GM19467 (cell line): ENCODE data around the gene NIN.
"Not testable (repeated sequence)": the region's sequence is repeated elsewhere in the genome, so short reads cannot be mapped to it uniquely, and the experiment has no call there.

Source experiments
- ATAC-seq: cut with Tn5 transposase; IDR thresholded peaks from one replicate; pipeline ENCODE4 v1.9.1; 2021; ENCODE audit warnings: mild to moderate bottlenecking, moderate library complexity; ENCODE audit not compliant: unreplicated experiment

NIN gene

DNA sequence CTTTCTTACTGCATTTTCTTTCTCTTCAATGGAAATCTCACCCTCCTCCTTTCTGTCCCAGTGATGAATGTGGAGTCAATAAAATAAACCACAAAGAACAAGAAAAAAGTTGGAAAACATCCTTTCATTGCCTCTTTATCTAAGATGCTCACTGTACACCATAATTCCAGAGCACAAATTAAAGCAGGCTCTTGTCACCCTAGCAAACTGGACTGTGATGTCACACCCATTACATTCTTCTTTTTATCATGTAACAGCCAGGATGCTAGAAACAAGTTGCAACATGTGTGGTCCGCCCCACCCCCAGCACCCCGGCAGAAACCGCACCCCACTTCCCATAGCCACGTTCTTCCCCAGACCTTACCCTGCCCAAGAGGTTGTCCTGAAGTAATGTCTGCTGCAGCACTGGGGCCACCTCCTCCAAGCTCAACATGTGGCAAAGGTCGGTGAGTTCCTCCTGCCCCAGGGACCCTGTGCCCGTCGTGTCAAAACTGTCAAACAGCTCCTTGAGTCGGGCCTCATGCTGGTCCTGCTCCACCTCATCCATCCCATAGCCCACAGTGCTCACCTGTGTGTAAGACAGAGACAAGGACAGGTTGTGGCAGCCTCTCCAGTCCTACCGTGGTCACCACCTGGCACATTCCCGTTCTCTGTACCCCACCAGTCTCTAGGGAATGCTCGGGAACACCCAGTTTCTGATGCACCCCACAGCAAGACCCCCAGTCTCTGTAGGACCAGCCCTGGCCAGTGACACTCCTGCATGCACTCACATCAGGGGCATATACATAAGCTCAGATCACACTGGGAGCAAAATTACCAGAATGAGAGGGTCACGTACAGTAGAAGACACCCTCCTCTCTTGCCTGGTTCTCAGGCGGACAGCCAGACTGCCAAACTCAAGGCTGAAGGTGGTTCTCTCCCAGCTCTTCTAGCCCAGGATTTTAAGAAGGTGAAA is 9.2 kb downstream of the NIN start:
- no peak for ATAC-seq

- ATAC-seq = no peak
These were observed 10.0 kb downstream of the NIN start for GRCh38 chr14:50820786-50821509.

GRCh38 chr14:50819303-50819702 is 11.7 kb downstream of the NIN start:
- not testable (repeated sequence) for ATAC-seq

GRCh38 chr14:50816395-50817047 is 14.4 kb downstream of the NIN start:
- ATAC-seq = no peak

DNA sequence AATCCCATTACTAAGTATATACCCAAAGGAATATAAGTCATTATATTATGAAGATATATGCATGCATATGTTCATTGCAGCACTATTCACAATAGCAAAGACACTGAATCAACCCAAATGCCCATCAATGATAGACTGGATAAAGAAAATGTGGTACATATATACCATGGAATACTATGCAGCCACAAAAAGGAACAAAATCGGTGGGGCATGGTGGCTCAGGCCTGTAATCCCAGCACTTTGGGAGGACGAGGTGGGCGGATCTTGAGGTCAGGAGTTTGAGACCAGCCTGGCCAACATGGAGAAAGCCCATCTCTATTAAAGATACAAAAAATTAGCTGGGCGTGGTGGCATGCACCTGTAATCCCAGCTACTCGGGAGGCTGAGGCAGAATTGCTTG is 15.4 kb downstream of the NIN start:
- ATAC-seq = not testable (repeated sequence)

GRCh38 chr14:50815058-50815457 is 15.9 kb downstream of the NIN start:
- not testable (repeated sequence) for ATAC-seq

DNA sequence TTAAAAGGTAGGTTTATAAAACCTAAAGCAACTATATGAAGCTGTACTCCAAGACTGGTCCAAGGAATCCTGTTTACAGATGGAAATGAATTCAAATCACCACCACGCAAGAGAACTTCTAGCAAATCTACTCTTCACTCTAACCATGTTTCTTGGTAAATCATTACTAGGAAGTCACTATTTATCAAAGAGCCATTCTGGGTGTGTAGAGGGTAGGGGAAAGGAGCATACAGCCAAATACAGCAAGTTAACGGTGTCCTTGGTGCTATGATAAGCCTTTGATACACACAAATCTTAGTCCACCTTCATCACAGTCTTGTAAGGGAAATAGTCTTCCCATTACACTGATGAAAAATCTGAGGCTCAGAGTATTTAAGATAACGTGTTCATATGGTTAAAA is 16.8 kb downstream of the NIN start:
- ATAC-seq = no peak

DNA sequence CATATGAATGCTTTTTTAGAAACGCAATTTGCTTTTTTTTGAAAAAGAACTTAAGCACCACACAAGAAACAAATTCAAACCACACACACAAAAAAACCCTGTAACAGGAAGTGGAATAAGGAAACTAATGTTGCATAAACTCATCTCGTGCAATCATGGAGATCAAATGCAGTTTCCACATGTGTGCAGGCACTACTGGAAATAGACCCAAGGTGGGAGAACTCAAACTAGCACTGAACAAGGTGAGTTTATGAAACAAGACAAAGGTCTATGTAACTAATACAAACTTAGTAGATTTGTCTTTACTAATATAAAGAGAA is 17.5 kb downstream of the NIN start:
- ATAC-seq = no peak

DNA sequence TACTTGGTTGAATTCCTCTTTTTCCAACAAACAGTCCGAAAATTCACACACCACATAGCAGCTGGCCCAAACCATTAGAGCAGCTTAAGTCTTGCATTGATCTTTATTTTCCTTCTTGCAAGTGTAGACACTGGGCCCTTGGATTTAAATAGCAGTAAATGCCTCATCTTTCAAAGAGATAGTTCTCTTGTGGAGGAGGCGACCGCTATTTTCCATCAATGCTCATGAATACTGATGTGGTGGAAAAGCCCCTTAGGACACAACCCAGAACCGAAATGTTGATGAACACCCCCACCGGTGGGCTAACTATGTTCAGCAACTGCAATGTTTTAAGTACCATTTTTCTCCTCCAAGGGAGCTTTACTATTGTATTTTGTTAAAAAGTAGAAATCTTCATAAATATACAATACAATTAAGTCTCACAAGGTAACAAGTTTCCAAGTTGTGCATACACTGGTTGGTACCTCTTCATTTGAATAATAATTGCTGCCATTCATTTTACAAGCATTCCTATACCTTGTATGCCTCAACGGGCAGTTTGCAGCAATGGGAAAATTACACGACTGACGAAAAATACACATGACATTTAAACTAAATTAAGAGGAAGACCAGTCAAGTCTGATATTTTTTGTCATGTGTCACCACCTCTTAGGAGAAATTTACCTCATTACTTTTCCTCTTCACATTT is 18.0 kb downstream of the NIN start:
- no peak for ATAC-seq

GRCh38 chr14:50812180-50812579 is 18.8 kb downstream of the NIN start:
- no peak for ATAC-seq

- no peak for ATAC-seq
These were observed 22.9 kb downstream of the NIN start for GRCh38 chr14:50808053-50808452.

GRCh38 chr14:50806241-50806933 is 24.6 kb downstream of the NIN start:
- no peak for ATAC-seq

DNA sequence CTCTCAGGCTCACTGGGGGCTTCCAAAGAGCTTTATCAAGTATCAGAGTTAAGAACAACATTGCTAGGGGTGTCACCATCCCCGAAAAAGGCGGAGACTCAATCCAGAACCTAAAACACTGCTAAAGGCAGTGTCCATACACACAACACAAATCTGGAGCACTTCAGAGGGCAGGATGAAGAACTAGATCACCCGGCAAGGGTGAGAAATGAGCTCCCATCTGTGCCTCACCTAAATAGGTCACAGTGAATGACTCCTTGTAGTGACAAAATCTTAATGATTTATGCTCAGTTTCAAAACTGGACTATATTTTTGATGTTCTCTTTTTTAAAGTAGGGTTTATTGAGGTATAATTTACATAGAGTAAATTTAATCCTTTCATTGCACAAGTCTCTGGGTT is 25.6 kb downstream of the NIN start:
- ATAC-seq = no peak

DNA sequence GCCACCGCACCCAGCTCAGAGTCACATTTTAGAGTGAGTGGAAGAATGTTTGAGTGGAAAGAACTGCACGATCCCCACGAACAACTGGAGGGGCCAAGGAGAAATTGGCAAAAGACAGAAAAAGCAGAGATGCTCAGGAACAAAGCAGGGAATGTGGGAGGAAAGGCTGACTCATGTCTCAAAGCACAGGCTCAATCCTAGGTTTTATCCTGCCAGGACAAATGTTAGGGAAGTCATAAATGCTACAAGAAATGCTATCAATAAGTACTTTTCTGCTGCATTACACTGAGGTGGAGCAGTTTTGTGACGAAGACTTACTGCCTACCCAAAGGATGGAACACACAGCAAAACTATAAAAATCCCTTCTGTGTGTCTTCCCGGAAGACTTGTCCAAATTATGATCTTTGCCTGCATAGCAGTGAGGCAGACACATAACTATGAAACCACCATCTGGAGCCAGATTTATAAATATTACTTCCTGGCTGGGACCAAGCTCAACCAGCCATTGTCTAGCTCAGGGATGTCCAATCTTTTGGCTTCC is 26.7 kb downstream of the NIN start:
- no peak for ATAC-seq

DNA sequence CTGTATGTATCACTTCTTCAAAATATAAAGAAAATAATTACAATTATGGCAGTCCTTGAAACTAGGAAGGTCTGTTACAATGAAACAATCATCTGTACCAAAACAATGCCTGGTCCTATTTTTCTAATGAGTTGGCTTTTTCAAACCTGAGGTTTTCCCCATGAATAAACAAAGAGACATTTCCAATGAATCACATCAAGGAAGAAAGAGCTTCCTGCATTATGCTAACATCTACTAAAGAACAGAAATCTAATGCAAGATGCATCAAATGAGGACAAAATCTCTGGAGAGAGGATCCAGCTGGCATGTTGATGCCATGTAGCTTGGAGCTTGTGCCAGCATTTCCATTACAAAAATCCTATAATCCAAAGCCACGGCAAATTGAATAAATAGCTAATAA is 29.3 kb downstream of the NIN start:
- no peak for ATAC-seq

GRCh38 chr14:50800032-50800431 is 30.9 kb downstream of the NIN start:
- no peak for ATAC-seq

GRCh38 chr14:50798048-50798421 is 32.9 kb downstream of the NIN start:
- peak; percentile 48 for ATAC-seq

GRCh38 chr14:50797250-50798047 is 33.5 kb downstream of the NIN start:
- ATAC-seq = no peak

DNA sequence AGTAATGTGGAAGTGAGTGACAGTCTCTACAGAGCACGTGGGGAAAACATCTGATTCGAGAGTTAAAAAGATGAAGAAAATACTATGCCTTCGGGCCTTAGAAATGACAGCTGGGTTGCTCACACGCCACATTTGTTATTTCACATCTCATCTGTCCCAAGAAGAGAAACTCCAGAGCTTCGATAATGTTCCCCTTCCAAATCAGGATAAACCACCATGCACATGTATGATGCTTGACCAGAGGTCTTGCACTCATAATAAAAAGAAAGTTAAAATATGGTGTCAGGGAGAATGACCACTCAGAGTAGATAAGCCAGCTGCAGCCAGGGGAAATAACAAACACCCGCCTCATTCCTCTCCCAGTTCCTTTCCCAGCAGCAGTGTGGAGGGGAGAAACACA is 34.6 kb downstream of the NIN start:
- ATAC-seq = no peak

DNA sequence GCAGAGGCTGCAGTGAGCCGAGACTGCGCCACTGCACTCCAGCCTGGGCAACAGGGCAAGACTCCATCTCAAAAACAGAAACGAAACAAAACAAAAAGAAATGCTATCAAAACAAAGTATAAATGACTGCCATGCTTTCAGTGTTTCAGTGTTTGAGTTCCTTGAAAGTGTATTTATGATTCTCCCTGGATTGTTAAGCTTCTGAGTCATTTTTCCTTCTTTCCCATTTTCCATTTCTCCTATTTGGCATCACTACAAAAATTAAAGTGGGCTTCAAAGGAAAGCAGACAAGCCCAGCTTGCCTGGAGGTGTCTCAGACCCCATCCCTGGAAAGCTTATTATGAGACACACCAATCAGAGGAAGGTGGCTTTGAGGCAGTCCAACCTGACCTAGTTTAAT is 35.1 kb downstream of the NIN start:
- ATAC-seq = no peak
